Tibial nerve (tissue), 4 donors: ENCODE data around the gene UACA.

ENCODE experiments used
- EP300 ChIP-seq, 2 donors: sonication (generic); formaldehyde crosslinking; IDR thresholded peaks; one replicate each; pipeline ENCODE4 v1.6.1; 2017; ENCODE audit warnings: antibody characterized with exemption in 2 of 2, mild to moderate bottlenecking in 1 of 2
- TF ChIP-seq, protein P1 (sequence below), 5 experiments: fragments of 200-600 bp in 3 of 5; fragments of 450-650 bp in 2 of 5; sonication (generic) in 3 of 5; IDR thresholded peaks; one replicate each; pipeline ENCODE4 v1.5.1; 2016 to 2019; ENCODE audit warnings: antibody characterized with exemption in 5 of 5, mild to moderate bottlenecking in 3 of 5, moderate library complexity in 2 of 5

DNA sequence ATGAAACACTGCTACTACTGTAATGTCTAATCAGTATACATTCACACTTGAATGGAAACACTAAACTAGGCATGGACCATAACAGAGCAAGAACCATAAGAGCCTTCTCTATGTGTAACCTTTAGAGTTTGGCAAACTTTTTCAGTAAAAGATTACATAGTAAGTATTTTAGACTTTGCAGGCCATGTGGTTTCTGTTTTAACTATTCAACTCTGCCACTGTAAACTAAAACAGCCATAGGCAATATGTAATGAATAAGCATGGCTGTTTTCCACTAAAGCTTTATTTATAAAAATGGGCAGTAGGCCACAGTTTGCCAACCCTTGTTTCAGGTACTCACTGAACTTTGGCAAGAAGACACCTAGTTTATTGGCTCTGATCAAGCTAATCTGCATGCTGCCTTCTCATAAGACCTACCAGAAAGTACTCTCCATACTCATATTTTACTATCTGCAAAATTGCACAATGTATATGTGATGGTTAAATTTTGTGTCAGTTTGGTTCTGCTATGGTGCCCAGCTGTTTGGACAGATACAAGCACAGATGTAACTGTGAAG lies 46.0 kb downstream of the UACA start:
- TF ChIP-seq, protein P1, sequence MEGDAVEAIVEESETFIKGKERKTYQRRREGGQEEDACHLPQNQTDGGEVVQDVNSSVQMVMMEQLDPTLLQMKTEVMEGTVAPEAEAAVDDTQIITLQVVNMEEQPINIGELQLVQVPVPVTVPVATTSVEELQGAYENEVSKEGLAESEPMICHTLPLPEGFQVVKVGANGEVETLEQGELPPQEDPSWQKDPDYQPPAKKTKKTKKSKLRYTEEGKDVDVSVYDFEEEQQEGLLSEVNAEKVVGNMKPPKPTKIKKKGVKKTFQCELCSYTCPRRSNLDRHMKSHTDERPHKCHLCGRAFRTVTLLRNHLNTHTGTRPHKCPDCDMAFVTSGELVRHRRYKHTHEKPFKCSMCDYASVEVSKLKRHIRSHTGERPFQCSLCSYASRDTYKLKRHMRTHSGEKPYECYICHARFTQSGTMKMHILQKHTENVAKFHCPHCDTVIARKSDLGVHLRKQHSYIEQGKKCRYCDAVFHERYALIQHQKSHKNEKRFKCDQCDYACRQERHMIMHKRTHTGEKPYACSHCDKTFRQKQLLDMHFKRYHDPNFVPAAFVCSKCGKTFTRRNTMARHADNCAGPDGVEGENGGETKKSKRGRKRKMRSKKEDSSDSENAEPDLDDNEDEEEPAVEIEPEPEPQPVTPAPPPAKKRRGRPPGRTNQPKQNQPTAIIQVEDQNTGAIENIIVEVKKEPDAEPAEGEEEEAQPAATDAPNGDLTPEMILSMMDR (IDR thresholded peaks at IDR 0.05) = no peak
- no peak for TF ChIP-seq EP300 (IDR thresholded peaks at IDR 0.05)
